AG04450 (cell line): ENCODE measurements around the gene TMEM121. TPM values are rescaled to one million over a fixed set of nuclear protein-coding genes. Genes with fewer than 3 reads are reported as not detected.

Source experiments
- CTCF ChIA-PET: fragments of 300-600, 350-600 bp; formaldehyde crosslinking; extraction: SDS; loops from one replicate; lab custom pipeline; 2022; ENCODE audit warnings: antibody characterized with exemption, inconsistent platforms; lab: Charles Lee
- POLR2A ChIA-PET: fragments of 350-600 bp; formaldehyde crosslinking; extraction: SDS; loops from one replicate; lab custom pipeline; 2021; ENCODE audit warnings: antibody characterized with exemption, inconsistent platforms; lab: Yijun Ruan, JAX
- DNase-seq: peaks from one replicate; pipeline ENCODE4 v3.0.0-alpha.2; 2011; ENCODE audit warnings: low read depth, low spot score
- H3K27ac ChIP-seq: one replicate; pipeline ENCODE4 v1.5.1; 2012; ENCODE audit warnings: low read depth, low read length, control low read depth
- H3K27me3 ChIP-seq: one replicate; pipeline ENCODE4 v1.6.0; 2012; ENCODE audit warnings: low read length; ENCODE audit not compliant: control insufficient read depth, insufficient read depth
- H3K4me3 ChIP-seq: 2 replicates; pipeline ENCODE4 v1.5.1; 2011; ENCODE audit warnings: mild to moderate bottlenecking, low read depth, low read length, control low read depth
- H3K9me3 ChIP-seq: 2 replicates; pipeline ENCODE4 v1.5.1; 2012; ENCODE audit warnings: low read length; ENCODE audit not compliant: control insufficient read depth, insufficient read depth
- polyA plus RNA-seq: library from polyadenylated mRNA; depleted of rRNA; stranded (reverse); fragments of >200 nt; gene quantifications from 2 replicates; pipeline ENCODE4 v1.2.3, GENCODE V29; 2011
- TF ChIP-seq, protein P1 (sequence below): IDR thresholded peaks from 2 replicates; pipeline ENCODE4 v1.5.1; 2011; ENCODE audit warnings: low read depth, low read length, control low read depth, inconsistent platforms

TMEM121 gene
- polyA plus RNA-seq, 1 experiment: 1.5 TPM

DNA sequence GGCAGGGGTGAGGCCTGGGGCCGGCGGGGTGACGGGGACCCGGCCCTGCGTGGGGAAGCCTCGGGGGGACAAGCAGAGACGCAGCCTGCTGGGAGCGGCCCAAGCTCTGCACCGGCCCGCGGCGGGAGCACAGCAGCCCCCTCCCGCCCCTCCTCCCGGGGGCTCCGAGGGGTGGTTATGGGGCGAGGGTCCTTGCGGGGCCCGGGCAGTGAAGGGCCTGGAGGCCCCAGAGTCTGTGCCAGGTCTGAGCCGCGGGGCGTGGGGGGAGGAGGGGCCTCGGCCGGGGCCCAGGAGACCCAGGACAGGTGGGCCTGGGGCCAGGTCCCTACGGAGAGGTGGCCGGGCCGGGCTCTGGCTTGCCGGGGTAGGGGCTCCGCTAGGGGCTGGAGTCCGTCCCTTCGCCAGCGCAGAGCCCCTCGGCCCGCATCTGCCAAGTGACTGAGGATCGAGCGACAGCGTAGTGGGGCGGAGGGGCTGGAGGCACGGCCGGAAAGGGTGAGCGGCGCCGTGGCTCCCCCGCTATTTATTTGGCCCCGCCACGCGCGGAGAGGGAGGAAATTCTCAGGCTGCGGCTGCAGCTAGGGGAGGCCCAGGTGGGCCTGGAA, 495 bp downstream of the TMEM121 start:
- ChIA-PET CTCF (no interaction called here), POLR2A (no interaction called here)
- Histone ChIP-seq H3K4me3 (peak overlapping the region; percentile 59), H3K27ac (no peak overlapping the region), H3K27me3 (peaks cover 3% of the 10 kb centered on the region), H3K9me3 (peaks cover 3% of the 10 kb centered on the region; the same call in 1 of the 2 replicates)
- TF ChIP-seq, protein P1, sequence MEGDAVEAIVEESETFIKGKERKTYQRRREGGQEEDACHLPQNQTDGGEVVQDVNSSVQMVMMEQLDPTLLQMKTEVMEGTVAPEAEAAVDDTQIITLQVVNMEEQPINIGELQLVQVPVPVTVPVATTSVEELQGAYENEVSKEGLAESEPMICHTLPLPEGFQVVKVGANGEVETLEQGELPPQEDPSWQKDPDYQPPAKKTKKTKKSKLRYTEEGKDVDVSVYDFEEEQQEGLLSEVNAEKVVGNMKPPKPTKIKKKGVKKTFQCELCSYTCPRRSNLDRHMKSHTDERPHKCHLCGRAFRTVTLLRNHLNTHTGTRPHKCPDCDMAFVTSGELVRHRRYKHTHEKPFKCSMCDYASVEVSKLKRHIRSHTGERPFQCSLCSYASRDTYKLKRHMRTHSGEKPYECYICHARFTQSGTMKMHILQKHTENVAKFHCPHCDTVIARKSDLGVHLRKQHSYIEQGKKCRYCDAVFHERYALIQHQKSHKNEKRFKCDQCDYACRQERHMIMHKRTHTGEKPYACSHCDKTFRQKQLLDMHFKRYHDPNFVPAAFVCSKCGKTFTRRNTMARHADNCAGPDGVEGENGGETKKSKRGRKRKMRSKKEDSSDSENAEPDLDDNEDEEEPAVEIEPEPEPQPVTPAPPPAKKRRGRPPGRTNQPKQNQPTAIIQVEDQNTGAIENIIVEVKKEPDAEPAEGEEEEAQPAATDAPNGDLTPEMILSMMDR: no peak
- DNase-seq: no peak

- no peak overlapping the region for H3K27ac ChIP-seq
- ChIA-PET CTCF (interaction anchor here (1.7 to 2.1 kb wide), 2 partner anchors 11 to 47 kb away, joined by 6 to 13 read pairs; no protein-coding TSS in a partner anchor), POLR2A (no interaction called here)
- peak overlapping the region; percentile 59 for H3K4me3 ChIP-seq
- H3K9me3 ChIP-seq: peaks cover 3% of the 10 kb centered on the region; the same call in 1 of the 2 replicates
- peaks cover 3% of the 10 kb centered on the region for H3K27me3 ChIP-seq
- no peak for DNase-seq
- TF ChIP-seq, protein P1: no peak
Observed at GRCh38 chr14:105527381-105527825, 1.0 kb downstream of the TMEM121 start.

- Histone ChIP-seq H3K27ac (no peak overlapping the region), H3K4me3 (peak overlapping the region; percentile 59), H3K27me3 (peaks cover 3% of the 10 kb centered on the region), H3K9me3 (peaks cover 3% of the 10 kb centered on the region; the same call in 1 of the 2 replicates)
- peak; percentile 8 for DNase-seq
- TF ChIP-seq, protein P1: peak; percentile 70
- ChIA-PET CTCF (interaction anchor here (0.6 to 2.1 kb wide), 21 partner anchors 9 to 1154 kb away, joined by 3 to 13 read pairs (median 4); no protein-coding TSS in a partner anchor), POLR2A (interaction anchor here (0.6 kb wide), 1 partner anchor 48 kb away, joined by 4 read pairs; no protein-coding TSS in a partner anchor)
Observed at GRCh38 chr14:105527826-105528585, 1.6 kb downstream of the TMEM121 start.

DNA sequence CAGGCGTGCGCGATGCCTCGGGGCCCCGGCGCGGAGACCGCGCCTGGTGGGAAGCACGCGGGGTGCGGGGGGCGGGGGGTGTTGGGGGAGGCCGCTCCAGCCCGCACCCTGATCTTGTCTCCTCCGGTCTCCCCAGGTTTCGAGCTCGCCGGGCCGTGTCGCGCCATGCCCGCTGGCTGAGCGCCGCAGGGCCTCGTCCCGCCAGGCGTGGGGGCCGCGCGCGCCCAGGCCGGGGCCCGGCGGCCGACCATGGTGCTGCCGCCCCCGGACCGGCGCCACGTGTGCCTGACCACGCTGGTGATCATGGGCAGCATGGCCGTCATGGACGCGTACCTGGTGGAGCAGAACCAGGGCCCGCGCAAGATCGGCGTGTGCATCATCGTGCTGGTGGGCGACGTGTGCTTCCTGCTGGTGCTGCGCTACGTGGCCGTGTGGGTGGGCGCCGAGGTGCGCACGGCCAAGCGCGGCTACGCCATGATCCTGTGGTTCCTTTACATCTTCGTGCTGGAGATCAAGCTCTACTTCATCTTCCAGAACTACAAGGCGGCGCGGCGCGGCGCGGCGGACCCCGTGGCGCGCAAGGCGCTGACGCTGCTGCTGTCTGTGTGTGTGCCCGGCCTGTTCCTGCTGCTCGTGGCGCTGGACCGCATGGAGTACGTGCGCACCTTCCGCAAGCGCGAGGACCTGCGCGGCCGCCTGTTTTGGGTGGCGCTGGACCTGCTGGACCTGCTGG, 2.4 kb downstream of the TMEM121 start:
- POLR2A ChIA-PET: interaction anchor here (0.6 kb wide), 1 partner anchor 48 kb away, joined by 4 read pairs; no protein-coding TSS in a partner anchor
- H3K27ac ChIP-seq: no peak overlapping the region
- CTCF ChIA-PET: interaction anchor here (0.5 to 2.1 kb wide), 25 partner anchors 8 to 1153 kb away, joined by 3 to 13 read pairs (median 4); no protein-coding TSS in a partner anchor
- no peak for DNase-seq
- H3K4me3 ChIP-seq: 0 out of 2 replicates have a peak overlapping the region, but pooled peaks have one; percentile 17
- H3K27me3 ChIP-seq: peaks cover 9% of the 10 kb centered on the region
- peaks cover 3% of the 10 kb centered on the region; the same call in 1 of the 2 replicates for H3K9me3 ChIP-seq
- TF ChIP-seq, protein P1: no peak
